Smooth muscle cell (in vitro differentiated cells): ENCODE results near the gene EYA2. TPM values are rescaled to one million over a fixed set of nuclear protein-coding genes. Genes with fewer than 3 reads are reported as not detected.
"Not testable (repeated sequence)": the region's sequence is repeated elsewhere in the genome, so short reads cannot be mapped to it uniquely, and the experiment has no call there.

ENCODE experiments used
- DNase-seq: peaks from one replicate; lab custom pipeline; 2025; ENCODE audit not compliant: unreplicated experiment; lab: John Stamatoyannopoulos, UW
- H2AFZ ChIP-seq: fragments of 200-600 bp; sonication (generic); 2 replicates; pipeline ENCODE4 v1.6.0; 2016; ENCODE audit warnings: antibody characterized with exemption, low read depth, mild to moderate bottlenecking
- H3F3A ChIP-seq: fragments of 200-600 bp; sonication (generic); 2 replicates; pipeline ENCODE4 v1.6.0; 2017; ENCODE audit warnings: antibody characterized with exemption, low read depth
- H3K27ac ChIP-seq: fragments of 200-600 bp; sonication (generic); 2 replicates; pipeline ENCODE4 v1.5.1; 2016; ENCODE audit warnings: low read depth, mild to moderate bottlenecking
- H3K27me3 ChIP-seq: fragments of 200-600 bp; sonication (generic); 2 replicates; pipeline ENCODE4 v1.6.1; 2016; ENCODE audit warnings: low read depth, mild to moderate bottlenecking
- H3K36me3 ChIP-seq: fragments of 200-600 bp; sonication (generic); 2 replicates; pipeline ENCODE4 v1.5.1; 2016; ENCODE audit warnings: low read depth
- H3K4me1 ChIP-seq: fragments of 200-600 bp; sonication (generic); 2 replicates; pipeline ENCODE4 v1.5.1; 2016; ENCODE audit warnings: low read depth
- H3K4me2 ChIP-seq: fragments of 200-600 bp; sonication (generic); 2 replicates; pipeline ENCODE4 v1.6.0; 2016; ENCODE audit warnings: mild to moderate bottlenecking
- H3K4me3 ChIP-seq: fragments of 200-600 bp; sonication (generic); 2 replicates; pipeline ENCODE4 v1.5.1; 2016; ENCODE audit warnings: mild to moderate bottlenecking
- H3K79me2 ChIP-seq: fragments of 200-600 bp; sonication (generic); 2 replicates; pipeline ENCODE4 v1.6.0; 2016; ENCODE audit warnings: low read depth, mild to moderate bottlenecking
- H3K9ac ChIP-seq: fragments of 200-600 bp; sonication (generic); 2 replicates; pipeline ENCODE4 v1.6.0; 2016; ENCODE audit warnings: low read depth
- H3K9me3 ChIP-seq: fragments of 200-600 bp; sonication (generic); replicated peaks from 2 replicates; pipeline ENCODE4 v1.5.1; 2016; ENCODE audit warnings: low read depth
- H4K20me1 ChIP-seq: fragments of 200-600 bp; sonication (generic); 2 replicates; pipeline ENCODE4 v1.6.0; 2016; ENCODE audit warnings: low read depth
- CTCF ChIP-seq: fragments of 200-600 bp; sonication (generic); IDR thresholded peaks from 2 replicates; pipeline ENCODE4 v1.5.1; 2017; ENCODE audit warnings: borderline replicate concordance, mild to moderate bottlenecking, antibody characterized with exemption; ENCODE audit not compliant: insufficient read depth, poor library complexity, severe bottlenecking
- WGBS: methylation state at CpG from one replicate; pipeline ENCODE4 v1.1.7; 2016; ENCODE audit warnings: low lambda C conversion rate; 5-methylcytosine and 5-hydroxymethylcytosine counted together
- polyA plus RNA-seq: library from polyadenylated mRNA; unstranded; fragments of >200 nt; fragmentation: Nextera tagmentation; extraction: Ambion mirVana; gene quantifications from 2 replicates; pipeline ENCODE4 v1.2.1, GENCODE V29; 2016
- total RNA-seq: library from RNA; depleted of rRNA; stranded (reverse); fragments of >200 nt; gene quantifications from 2 replicates; pipeline ENCODE4 v1.2.3, GENCODE V29; 2014

Gene EYA2
- total and polyA plus RNA-seq, 2 experiments from 2014 or later, result 0.98 to 1.3 TPM

GRCh38 chr20:47174456-47175243, 280.0 kb downstream of the EYA2 start:
- no peak for DNase-seq
- H3K36me3 ChIP-seq, result no peaks in the 10 kb centered on the region
- H3F3A ChIP-seq, result no peaks in the 10 kb centered on the region
- no peak overlapping the region for H3K4me3 ChIP-seq
- no peaks in the 10 kb centered on the region for H4K20me1 ChIP-seq
- no peak for TF ChIP-seq CTCF
- 88% methylated on average over 21 of the region's 21 CpGs for WGBS
- no peak overlapping the region for H3K9ac ChIP-seq
- H3K79me2 ChIP-seq, result no peaks in the 10 kb centered on the region
- H3K27me3 ChIP-seq, result no peaks in the 10 kb centered on the region
- no peaks in the 10 kb centered on the region for H3K4me1 ChIP-seq
- no peak overlapping the region for H3K4me2 ChIP-seq
- H3K9me3 ChIP-seq, result no peaks in the 10 kb centered on the region
- no peak overlapping the region for H2AFZ ChIP-seq
- no peak overlapping the region for H3K27ac ChIP-seq

GRCh38 chr20:47175493-47175892, 280.9 kb downstream of the EYA2 start:
- DNase-seq, result no peak
- Histone ChIP-seq H3K9ac (no peak overlapping the region), H3K9me3 (no peaks in the 10 kb centered on the region), H3K79me2 (no peaks in the 10 kb centered on the region), H2AFZ (no peak overlapping the region), H3F3A (no peaks in the 10 kb centered on the region), H3K27ac (no peak overlapping the region), H3K4me2 (no peak overlapping the region), H3K27me3 (no peaks in the 10 kb centered on the region), H3K4me3 (no peak overlapping the region), H4K20me1 (no peaks in the 10 kb centered on the region), H3K4me1 (no peaks in the 10 kb centered on the region), H3K36me3 (no peaks in the 10 kb centered on the region)
- TF ChIP-seq CTCF, result no peak
- 76% methylated on average over 6 of the region's 6 CpGs for WGBS

- not testable (repeated sequence) for DNase-seq, H3K27me3 ChIP-seq, H2AFZ ChIP-seq, H3K4me2 ChIP-seq, H3K4me1 ChIP-seq, H3F3A ChIP-seq, H3K36me3 ChIP-seq, H3K27ac ChIP-seq, H4K20me1 ChIP-seq, H3K79me2 ChIP-seq, H3K9ac ChIP-seq, H3K4me3 ChIP-seq, H3K9me3 ChIP-seq
- WGBS, result 91% methylated on average over 5 of the region's 5 CpGs
Observed at GRCh38 chr20:47176217-47176616, 281.6 kb downstream of the EYA2 start.

GRCh38 chr20:47178277-47178676, 283.6 kb downstream of the EYA2 start:
- H2AFZ ChIP-seq, result no peak overlapping the region
- no peaks in the 10 kb centered on the region for H3K36me3 ChIP-seq
- no peak overlapping the region for H3K4me2 ChIP-seq
- H3K4me1 ChIP-seq, result no peaks in the 10 kb centered on the region
- 85% methylated on average over 3 of the region's 3 CpGs for WGBS
- H3F3A ChIP-seq, result no peaks in the 10 kb centered on the region
- no peaks in the 10 kb centered on the region for H4K20me1 ChIP-seq
- no peak for DNase-seq
- no peak overlapping the region for H3K9ac ChIP-seq
- H3K79me2 ChIP-seq, result no peaks in the 10 kb centered on the region
- H3K27ac ChIP-seq, result no peak overlapping the region
- H3K9me3 ChIP-seq, result no peaks in the 10 kb centered on the region
- no peak overlapping the region for H3K4me3 ChIP-seq
- no peak for TF ChIP-seq CTCF
- H3K27me3 ChIP-seq, result no peaks in the 10 kb centered on the region
